Psoas muscle (tissue), 8 donors: Measurements from ENCODE around the gene ELOVL6. TPM values are rescaled to one million over a fixed set of nuclear protein-coding genes. Genes with fewer than 3 reads are reported as not detected.

Source experiments
- ATAC-seq, 4 donors: fragments of 200-7000 bp; cut with Tn5 transposase; one replicate each; pipeline ENCODE4 v1.9.1; 2020; ENCODE audit warnings: moderate library complexity in 3 of 4, mild to moderate bottlenecking in 2 of 4
- DNase-seq, 2 donors: peaks; one replicate each; pipeline ENCODE4 v3.0.0-alpha.2; 2020
- H3K27ac ChIP-seq: fragments of 200-600 bp; one replicate; pipeline ENCODE4 v1.8.0; 2022
- H3K27me3 ChIP-seq, 3 donors: fragments of 200-600 bp in 1 of 3; one replicate each; pipeline versions ENCODE4 v1.6.1 to v1.8.0; 2013 to 2022; ENCODE audit warnings: low read length in 2 of 3, mild to moderate bottlenecking in 2 of 3, moderate library complexity in 1 of 3; ENCODE audit not compliant: insufficient read depth in 3 of 3
- H3K36me3 ChIP-seq, 2 donors: fragments of 200-600 bp in 1 of 2; one replicate each; pipeline versions ENCODE4 v1.6.1 to v1.8.0; 2013 to 2022; ENCODE audit warnings: low read depth in 1 of 2, mild to moderate bottlenecking in 1 of 2, moderate library complexity in 1 of 2; ENCODE audit not compliant: insufficient read depth in 1 of 2
- H3K4me1 ChIP-seq: fragments of 200-600 bp; one replicate; pipeline ENCODE4 v1.8.0; 2022
- H3K4me3 ChIP-seq: fragments of 200-600 bp; one replicate; pipeline ENCODE4 v1.8.0; 2022; ENCODE audit warnings: mild to moderate bottlenecking
- H3K9me3 ChIP-seq: fragments of 200-600 bp; one replicate; pipeline ENCODE4 v1.8.0; 2022
- WGBS, 3 donors: extraction: QIAGEN DNeasy Blood & Tissue Kit; methylation state at CpG; one replicate each; pipeline versions ENCODE4 v1.1.6 to v1.1.7; 2013; 5-methylcytosine and 5-hydroxymethylcytosine counted together
- intact Hi-C, 2 donors: fragments of 100-400 bp; cut with DNase I; formaldehyde crosslinking; loops; one replicate each; pipeline versions ENCODE4 v1.11.0 to v1.14.2; 2022
- polyA plus RNA-seq, 3 donors: library from polyadenylated mRNA; stranded (reverse); fragments of 200-250 nt; gene quantifications; one replicate each; pipeline ENCODE4 v1.2.3, GENCODE V29; 2013
- total RNA-seq, 4 donors: library from RNA; stranded (reverse); fragmentation: NEBNext Ultra II Directional in 2 of 4; extraction: Animal tissue kit (Norgen Biotek cat#: 25700) in 2 of 4; gene quantifications; one replicate each; pipeline versions ENCODE4 v1.2.1 to v1.2.4, GENCODE V29; 2021 to 2023
- TF ChIP-seq, protein P1 (sequence below): fragments of 200-600 bp; IDR thresholded peaks from one replicate; pipeline ENCODE4 v1.8.0; 2022; ENCODE audit warnings: antibody characterized with exemption
- donor health status: healthy with polysubstance abuse.
- donor health status: DM: no; HTN: no; CAD: no; lungs with moderate emphysema.
- donor health status: Bipolar disorder and iron deficiency.
- donor health status: healthy.
- donor health status: DM: yes; HTN: yes; CAD: no.
- donor health status: DM: no; HTN: no; CAD: no.
- donor health status: DM: no; HTN: no; CAD: no.
- donor health status: DM: yes; HTN: yes; CAD: no.

The ELOVL6 gene
- total and polyA plus RNA-seq, 7 donors, result 0.35 to 4.5 (median 0.99) TPM

DNA sequence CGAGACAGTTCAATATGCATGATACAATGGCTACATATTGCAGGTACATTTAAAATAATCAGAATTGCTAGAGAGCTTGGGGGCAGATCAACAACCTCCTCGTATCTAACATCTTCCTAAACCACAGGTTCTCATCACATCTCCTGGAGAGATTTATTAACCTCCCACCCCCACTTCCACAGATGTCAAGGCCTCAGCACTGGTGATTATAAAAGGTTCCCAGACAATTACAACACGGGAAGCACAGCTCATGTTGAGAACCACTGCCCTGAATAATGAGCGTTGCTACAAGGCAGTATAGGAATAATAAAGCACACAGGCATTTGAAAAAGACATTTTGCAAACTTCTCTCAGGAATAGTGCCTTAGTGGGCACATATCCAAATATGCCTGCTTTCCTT is 42.8 kb downstream of the ELOVL6 start:
- H3K27ac ChIP-seq, result no peak overlapping the region
- TF ChIP-seq, protein P1, sequence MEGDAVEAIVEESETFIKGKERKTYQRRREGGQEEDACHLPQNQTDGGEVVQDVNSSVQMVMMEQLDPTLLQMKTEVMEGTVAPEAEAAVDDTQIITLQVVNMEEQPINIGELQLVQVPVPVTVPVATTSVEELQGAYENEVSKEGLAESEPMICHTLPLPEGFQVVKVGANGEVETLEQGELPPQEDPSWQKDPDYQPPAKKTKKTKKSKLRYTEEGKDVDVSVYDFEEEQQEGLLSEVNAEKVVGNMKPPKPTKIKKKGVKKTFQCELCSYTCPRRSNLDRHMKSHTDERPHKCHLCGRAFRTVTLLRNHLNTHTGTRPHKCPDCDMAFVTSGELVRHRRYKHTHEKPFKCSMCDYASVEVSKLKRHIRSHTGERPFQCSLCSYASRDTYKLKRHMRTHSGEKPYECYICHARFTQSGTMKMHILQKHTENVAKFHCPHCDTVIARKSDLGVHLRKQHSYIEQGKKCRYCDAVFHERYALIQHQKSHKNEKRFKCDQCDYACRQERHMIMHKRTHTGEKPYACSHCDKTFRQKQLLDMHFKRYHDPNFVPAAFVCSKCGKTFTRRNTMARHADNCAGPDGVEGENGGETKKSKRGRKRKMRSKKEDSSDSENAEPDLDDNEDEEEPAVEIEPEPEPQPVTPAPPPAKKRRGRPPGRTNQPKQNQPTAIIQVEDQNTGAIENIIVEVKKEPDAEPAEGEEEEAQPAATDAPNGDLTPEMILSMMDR, result no peak
- no peaks in the 10 kb centered on the region for H3K9me3 ChIP-seq
- H3K4me1 ChIP-seq, result no peaks in the 10 kb centered on the region
- 58 to 69% (median 62%) methylated on average over 4 of the region's 4 CpGs for WGBS, 3 donors
- intact Hi-C loops, result no loop called here
- H3K36me3 ChIP-seq, result no peaks in the 10 kb centered on the region
- H3K4me3 ChIP-seq, result no peak overlapping the region
- ATAC-seq, result no peak
- DNase-seq, result no peak
- H3K27me3 ChIP-seq, result no peaks in the 10 kb centered on the region

DNA sequence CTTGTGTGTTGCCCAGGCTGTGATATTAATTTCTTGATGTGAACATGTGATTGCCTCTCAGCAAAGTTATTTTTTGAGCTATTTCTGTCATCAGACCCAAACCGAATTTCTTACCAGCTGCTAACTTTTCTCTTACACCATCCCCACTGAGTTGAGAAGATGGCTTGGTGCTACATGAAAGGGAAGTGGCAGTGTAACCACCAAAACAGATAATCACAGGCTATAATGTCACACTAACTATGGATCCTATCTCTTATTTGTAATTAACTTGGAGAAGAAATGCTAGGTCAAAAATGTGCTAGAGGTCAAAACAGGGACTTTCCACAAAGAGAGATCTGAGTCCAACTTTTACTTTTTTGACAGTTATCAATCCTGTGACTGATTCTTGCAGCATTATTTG is 43.8 kb downstream of the ELOVL6 start:
- WGBS, 3 donors, result 69 to 72% (median 70%) methylated on average over 1 of the region's 1 CpG
- DNase-seq (no peak), ATAC-seq (no peak)
- Histone ChIP-seq H3K27ac (no peak overlapping the region), H3K4me1 (no peaks in the 10 kb centered on the region), H3K9me3 (no peaks in the 10 kb centered on the region), H3K27me3 (no peaks in the 10 kb centered on the region), H3K36me3 (no peaks in the 10 kb centered on the region), H3K4me3 (no peak overlapping the region)
- intact Hi-C loops, result no loop called here
- TF ChIP-seq, protein P1, result no peak

DNA sequence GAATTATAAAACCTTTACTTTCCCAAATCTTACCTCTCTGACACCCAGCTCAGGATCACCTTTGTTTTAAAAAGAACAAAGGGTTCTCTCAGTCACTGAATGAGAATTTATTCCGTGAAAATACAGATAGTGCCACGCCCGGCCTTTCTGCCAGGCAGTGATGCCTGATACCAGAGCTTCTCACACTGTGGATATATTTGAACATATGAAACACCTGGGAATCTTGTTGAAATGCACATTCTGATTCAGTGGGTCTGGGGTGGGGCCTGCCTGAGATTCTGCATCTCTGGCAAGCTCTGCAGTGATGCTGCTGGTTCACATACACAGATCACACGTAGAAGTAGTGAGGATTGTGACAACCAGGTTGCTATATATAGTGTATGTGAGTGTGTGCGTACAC is 46.0 kb downstream of the ELOVL6 start:
- TF ChIP-seq, protein P1, result no peak
- 89 to 93% (median 91%) methylated on average over 5 of the region's 5 CpGs for WGBS, 3 donors
- Histone ChIP-seq H3K27ac (no peak overlapping the region), H3K36me3 (no peaks in the 10 kb centered on the region), H3K27me3 (no peaks in the 10 kb centered on the region), H3K9me3 (no peaks in the 10 kb centered on the region), H3K4me3 (no peak overlapping the region), H3K4me1 (no peaks in the 10 kb centered on the region)
- DNase-seq (no peak), ATAC-seq (no peak)
- intact Hi-C loops, result no loop called here

- TF ChIP-seq, protein P1, result no peak
- intact Hi-C loops, result no loop called here
- H3K27me3 ChIP-seq, result no peaks in the 10 kb centered on the region
- H3K4me1 ChIP-seq, result no peaks in the 10 kb centered on the region
- no peaks in the 10 kb centered on the region for H3K9me3 ChIP-seq
- DNase-seq (no peak), ATAC-seq (no peak)
- H3K4me3 ChIP-seq, result no peak overlapping the region
- 96 to 98% (median 98%) methylated on average over 7 of the region's 7 CpGs for WGBS, 3 donors
- no peaks in the 10 kb centered on the region for H3K36me3 ChIP-seq
- no peak overlapping the region for H3K27ac ChIP-seq
Observed at GRCh38 chr4:110149089-110149488, 49.3 kb downstream of the ELOVL6 start.

DNA sequence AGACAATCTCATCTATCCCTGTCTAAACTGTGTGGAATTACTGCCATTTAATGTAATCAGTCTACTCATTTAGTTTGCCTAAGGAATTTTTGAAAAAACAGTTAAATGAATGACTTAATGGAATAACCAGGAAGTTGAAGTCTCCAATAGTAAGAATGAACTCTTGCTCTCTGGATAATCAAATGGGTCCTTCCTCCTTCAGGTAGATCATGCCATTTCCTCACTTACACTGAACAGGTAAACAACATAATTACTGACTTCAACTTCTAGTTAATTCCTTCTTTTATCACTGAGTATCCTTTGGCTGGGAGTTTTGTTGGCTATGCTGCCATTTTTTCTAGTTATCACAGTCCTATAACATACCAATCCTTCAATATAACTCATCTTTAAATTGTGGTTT is 56.0 kb downstream of the ELOVL6 start:
- intact Hi-C loops, result no loop called here

More for the DNA sequence above, 56.0 kb downstream of the ELOVL6 start:
- TF ChIP-seq, protein P1, result no peak
- H3K4me1 ChIP-seq, result no peaks in the 10 kb centered on the region
- ATAC-seq (no peak), DNase-seq (no peak)
- no peaks in the 10 kb centered on the region for H3K9me3 ChIP-seq
- H3K27me3 ChIP-seq, result no peaks in the 10 kb centered on the region
- H3K27ac ChIP-seq, result no peak overlapping the region
- H3K4me3 ChIP-seq, result no peak overlapping the region
- no peaks in the 10 kb centered on the region for H3K36me3 ChIP-seq
